ENCODE data around the gene HPCAL1.
"Not testable (repeated sequence)": the region's sequence is repeated elsewhere in the genome, so short reads cannot be mapped to it uniquely, and the experiment has no call there.

- TF ChIP-seq EZH2 (IDR thresholded peaks at IDR 0.05; ENCODE audit: low read depth, low read length, severe bottlenecking); BRCA1 (IDR thresholded peaks at IDR 0.05; ENCODE audit: low read depth, low read length); ZNF274 (IDR thresholded peaks at IDR 0.05; ENCODE audit: borderline replicate concordance, extremely low read depth, low read length); CHD2 (IDR thresholded peaks at IDR 0.05; ENCODE audit: low read length); POLR2A (IDR thresholded peaks at IDR 0.05; ENCODE audit: control extremely low read depth in 1 of 2, low read depth in 2 of 2, low read length in 2 of 2): not testable (repeated sequence)
These were observed 11.3 kb upstream of the HPCAL1 start for GRCh38 chr2:10291376-10291775.
